Fibroblast of lung (primary cell): ENCODE results near the gene SEC24A. TPM values are rescaled to one million over a fixed set of nuclear protein-coding genes. Genes with fewer than 3 reads are reported as not detected.
"Not testable (repeated sequence)": the region's sequence is repeated elsewhere in the genome, so short reads cannot be mapped to it uniquely, and the experiment has no call there.

Experiments used
- DNase-seq, 2 donors: peaks; one replicate each; pipeline versions ENCODE4 v3.0.0 to v3.0.0-alpha.2; 2010; ENCODE audit warnings: low read depth in 2 of 2
- H2AFZ ChIP-seq: 2 replicates; pipeline ENCODE4 v1.5.1; 2012; ENCODE audit warnings: low read length, control low read depth, inconsistent platforms
- H3K27ac ChIP-seq: 2 replicates; pipeline ENCODE4 v1.5.1; 2011; ENCODE audit warnings: low read length, control low read depth; ENCODE audit not compliant: insufficient read depth
- H3K27me3 ChIP-seq: 2 replicates; pipeline ENCODE4 v1.5.1; 2011; ENCODE audit warnings: mild to moderate bottlenecking, low read length; ENCODE audit not compliant: control insufficient read depth, insufficient read depth
- H3K36me3 ChIP-seq: 2 replicates; pipeline ENCODE4 v1.5.1; 2011; ENCODE audit warnings: low read length; ENCODE audit not compliant: control insufficient read depth, insufficient read depth
- H3K4me1 ChIP-seq: 2 replicates; pipeline ENCODE4 v1.5.1; 2011; ENCODE audit warnings: low read length; ENCODE audit not compliant: control insufficient read depth, insufficient read depth; ENCODE audit errors: extremely low read depth
- H3K4me2 ChIP-seq: 2 replicates; pipeline ENCODE4 v1.5.1; 2011; ENCODE audit warnings: low read length, control low read depth; ENCODE audit not compliant: insufficient read depth; ENCODE audit errors: extremely low read depth
- H3K4me3 ChIP-seq, 4 experiments: fragments of 200-600 bp in 1 of 4; sonication (generic) in 1 of 4; replicated peaks in 1 of 4; 2 replicates each; pipeline ENCODE4 v1.5.1; 2011 to 2016; ENCODE audit warnings: low read length in 4 of 4, low read depth in 3 of 4, mild to moderate bottlenecking in 3 of 4, control low read depth in 2 of 4, inconsistent platforms in 1 of 4, mixed read lengths in 1 of 4; ENCODE audit not compliant: insufficient read depth in 1 of 4; ENCODE audit errors: control extremely low read depth in 1 of 4
- H3K79me2 ChIP-seq: 2 replicates; pipeline ENCODE4 v1.5.1; 2012; ENCODE audit warnings: mild to moderate bottlenecking, low read length, inconsistent platforms; ENCODE audit not compliant: control insufficient read depth, insufficient read depth
- H3K9ac ChIP-seq: 2 replicates; pipeline ENCODE4 v1.5.1; 2011; ENCODE audit warnings: mild to moderate bottlenecking, low read length, control low read depth; ENCODE audit not compliant: insufficient read depth
- H3K9me3 ChIP-seq: 2 replicates; pipeline ENCODE4 v1.5.1; 2012; ENCODE audit warnings: low read depth, low read length; ENCODE audit not compliant: control insufficient read depth, insufficient read depth
- H4K20me1 ChIP-seq: 2 replicates; pipeline ENCODE4 v1.5.1; 2011; ENCODE audit warnings: low read length; ENCODE audit not compliant: control insufficient read depth, insufficient read depth; ENCODE audit errors: extremely low read depth
- CTCF ChIP-seq, 2 donors: IDR thresholded peaks in 1 of 2; conservative IDR thresholded peaks in 1 of 2; 1 replicate in 1 of 2; 2 replicates in 1 of 2; pipeline ENCODE4 v1.5.1; 2011 to 2012; ENCODE audit warnings: low read length in 2 of 2, control low read depth in 1 of 2, inconsistent platforms in 1 of 2, low read depth in 1 of 2, mild to moderate bottlenecking in 1 of 2
- EZH2 ChIP-seq: IDR thresholded peaks from 2 replicates; pipeline ENCODE4 v1.5.1; 2012; ENCODE audit warnings: low read length, control low read depth, mild to moderate bottlenecking; ENCODE audit errors: missing control alignments
- polyA plus RNA-seq, 2 donors: library from polyadenylated mRNA; depleted of rRNA in 1 of 2; stranded (reverse) in 1 of 2; unstranded in 1 of 2; fragments of >200 nt; gene quantifications; 2 replicates each; pipeline ENCODE4 v1.2.1, GENCODE V29; 2011 to 2012; ENCODE audit warnings: missing spikeins in 1 of 2
- total RNA-seq: library from RNA; depleted of rRNA; stranded (reverse); fragments of >200 nt; gene quantifications from 2 replicates; pipeline ENCODE4 v1.2.1, GENCODE V29; 2014

SEC24A gene
- total and polyA plus RNA-seq, 2 donors (not counting 1 experiment from before 2014, with no cell fraction given): 20.8 to 52.6 TPM

GRCh38 chr5:134758176-134758503 lies 109.6 kb downstream of the SEC24A start:
- Histone ChIP-seq H3K4me1 (peaks cover 4% of the 10 kb centered on the region), H3K27me3 (no peaks in the 10 kb centered on the region), H3K79me2 (peaks cover 42% of the 10 kb centered on the region), H3K9me3 (no peaks in the 10 kb centered on the region), H3K27ac (peak overlapping the region; percentile 93), H2AFZ (peak overlapping the region; percentile 93), H3K36me3 (no peaks in the 10 kb centered on the region), H3K4me3 (peak overlapping the region; percentile 76 to 98 (median 82)), H3K9ac (peak overlapping the region; percentile 28), H3K4me2 (peak overlapping the region; percentile 82), H4K20me1 (no peaks in the 10 kb centered on the region)
- no peak for DNase-seq
- TF ChIP-seq EZH2 (no peak), CTCF (conservative IDR thresholded peaks at IDR 0.05 in 1 of 2, IDR thresholded peaks at IDR 0.05 in 1 of 2; ENCODE audit: low read depth in 1 of 2, low read length in 2 of 2) (no peak)

GRCh38 chr5:134758504-134759341 lies 110.1 kb downstream of the SEC24A start, which contains the start of gene DDX46:
DDX46 (plus strand) TSS chr5:134758779; CDS start chr5:134758939, 160 bp downstream.
- peaks cover 4% of the 10 kb centered on the region for H3K4me1 ChIP-seq
- H4K20me1 ChIP-seq: no peaks in the 10 kb centered on the region
- H3K27ac ChIP-seq: peak within 1 kb of the TSS; percentile 93
- H3K4me3 ChIP-seq: peak within 1 kb of the TSS; percentile 76 to 98 (median 82)
- H3K79me2 ChIP-seq: peaks cover 45% of the 10 kb centered on the region
- H2AFZ ChIP-seq: peak within 1 kb of the TSS; percentile 97
- H3K9me3 ChIP-seq: no peaks in the 10 kb centered on the region
- H3K36me3 ChIP-seq: no peaks in the 10 kb centered on the region
- TF ChIP-seq CTCF (conservative IDR thresholded peaks at IDR 0.05 in 1 of 2, IDR thresholded peaks at IDR 0.05 in 1 of 2; ENCODE audit: low read depth in 1 of 2, low read length in 2 of 2) (peak; percentile 55 to 66), EZH2 (no peak)
- DNase-seq: peak; percentile 90 to 91
- peak within 1 kb of the TSS; percentile 93 for H3K9ac ChIP-seq
- H3K4me2 ChIP-seq: peak within 1 kb of the TSS; percentile 96
- H3K27me3 ChIP-seq: no peaks in the 10 kb centered on the region

- H3K4me1 ChIP-seq, H3K27ac ChIP-seq, H3K9ac ChIP-seq, H3K9me3 ChIP-seq, H3K27me3 ChIP-seq, H2AFZ ChIP-seq, H3K36me3 ChIP-seq, H3K79me2 ChIP-seq, H3K4me2 ChIP-seq, H4K20me1 ChIP-seq, H3K4me3 ChIP-seq, DNase-seq: not testable (repeated sequence)
Measured at GRCh38 chr5:134767528-134768291, 119.1 kb downstream of the SEC24A start.
